Vagina (tissue), 2 donors: ENCODE data around the gene LRCH1.

Source experiments
- CTCF ChIP-seq, 3 experiments: fragments of 450-650 bp in 2 of 3; fragments of 200-600 bp in 1 of 3; sonication (generic) in 1 of 3; IDR thresholded peaks; one replicate each; pipeline ENCODE4 v1.5.1; 2017 to 2019; ENCODE audit warnings: antibody characterized with exemption in 3 of 3, mild to moderate bottlenecking in 2 of 3, moderate library complexity in 2 of 3
- POLR2A ChIP-seq, 2 donors: fragments of 450-650 bp; IDR thresholded peaks; one replicate each; pipeline ENCODE4 v1.6.1; 2017; ENCODE audit warnings: antibody characterized with exemption in 2 of 2, mild to moderate bottlenecking in 2 of 2, moderate library complexity in 2 of 2
- POLR2AphosphoS5 ChIP-seq, 2 donors: sonication (generic); formaldehyde crosslinking; IDR thresholded peaks; one replicate each; pipeline ENCODE4 v1.9.0; 2017; ENCODE audit warnings: antibody characterized with exemption in 2 of 2, mild to moderate bottlenecking in 2 of 2, low read depth in 1 of 2; ENCODE audit not compliant: insufficient read depth in 1 of 2

- TF ChIP-seq CTCF (IDR thresholded peaks at IDR 0.05) (no peak), POLR2A (IDR thresholded peaks at IDR 0.05) (no peak), POLR2AphosphoS5 (IDR thresholded peaks at IDR 0.05; ENCODE audit: insufficient read depth in 1 of 2, low read depth in 1 of 2) (no peak)
Observed at GRCh38 chr13:46643165-46643777, 90.3 kb downstream of the LRCH1 start.
